ENCODE measurements around the gene HS2ST1.

GRCh38 chr1:87053446-87053845 is 139.0 kb downstream of the HS2ST1 start:
- no peak for TF ChIP-seq SP1 (IDR thresholded peaks at IDR 0.05)
- TF ChIP-seq PKNOX1 (IDR thresholded peaks at IDR 0.05): no peak
- no peak for TF ChIP-seq ARNT (IDR thresholded peaks at IDR 0.05)
- TF ChIP-seq FOXK2 (IDR thresholded peaks at IDR 0.05): no peak
